22Rv1 (cell line): ENCODE measurements around the gene TNFRSF8.

Source experiments
- CTCF ChIP-seq: fragments of 450-650 bp; IDR thresholded peaks from 2 replicates; pipeline ENCODE4 v1.5.1; 2017; ENCODE audit warnings: mild to moderate bottlenecking
- ZFX ChIP-seq: fragments of 450-650 bp; IDR thresholded peaks from 2 replicates; pipeline ENCODE4 v1.6.1; 2017; ENCODE audit warnings: antibody characterized with exemption, borderline replicate concordance

GRCh38 chr1:12049616-12050015 is 13.5 kb upstream of the TNFRSF8 start:
- TF ChIP-seq CTCF, result peak; percentile 19
- no peak for TF ChIP-seq ZFX
